Left hindlimb (tissue), 1 donor: ENCODE measurements around the gene DDX4.
A peak's percentile ranks its signal among the peaks of the same experiment; 100 is the strongest.
"Not testable (repeated sequence)": the region's sequence is repeated elsewhere in the genome, so short reads cannot be mapped to it uniquely, and the experiment has no call there.

Experiments
- DNase-seq: peaks from one replicate; pipeline ENCODE4 v3.0.0-alpha.2; 2018

The DDX4 gene

DNA sequence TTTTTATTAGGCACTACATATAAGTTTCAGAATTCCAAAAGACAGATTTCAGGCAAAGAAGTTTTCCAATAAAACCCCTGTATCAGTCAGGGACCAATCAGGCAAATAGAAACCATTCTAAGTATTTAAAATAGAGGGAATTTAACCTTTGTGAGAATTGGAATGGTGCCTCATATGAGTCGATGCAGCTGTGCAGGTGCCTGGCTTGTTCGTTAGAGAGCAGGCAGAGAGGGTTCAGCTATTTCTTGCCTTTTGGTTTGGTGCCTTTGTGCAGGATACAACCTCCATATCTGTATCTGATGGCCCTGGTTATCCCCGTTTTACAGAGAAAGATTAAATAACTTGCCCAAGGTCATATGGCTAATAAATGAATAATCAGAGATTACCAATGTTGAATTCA, 6.0 kb upstream of the DDX4 start:
- no peak for DNase-seq

DNA sequence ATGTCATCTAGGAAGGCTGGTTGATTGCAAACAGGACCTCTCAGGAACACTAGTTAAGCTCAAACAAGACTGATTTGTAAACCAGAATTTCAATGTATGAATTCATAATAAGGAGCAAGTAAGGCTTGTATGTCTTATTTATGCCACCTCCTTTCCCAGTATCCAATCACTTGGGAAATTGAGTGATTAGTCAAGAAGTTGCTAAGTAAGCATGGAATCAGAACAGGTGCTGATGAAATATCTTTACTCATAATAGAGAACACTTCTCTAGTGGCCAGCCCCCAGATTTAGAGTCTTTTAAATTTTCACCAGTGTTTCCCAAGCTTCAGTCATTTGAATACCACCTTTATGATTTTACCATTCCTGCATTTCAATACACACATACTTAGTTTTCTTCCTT, 5.3 kb upstream of the DDX4 start:
- no peak for DNase-seq

DNA sequence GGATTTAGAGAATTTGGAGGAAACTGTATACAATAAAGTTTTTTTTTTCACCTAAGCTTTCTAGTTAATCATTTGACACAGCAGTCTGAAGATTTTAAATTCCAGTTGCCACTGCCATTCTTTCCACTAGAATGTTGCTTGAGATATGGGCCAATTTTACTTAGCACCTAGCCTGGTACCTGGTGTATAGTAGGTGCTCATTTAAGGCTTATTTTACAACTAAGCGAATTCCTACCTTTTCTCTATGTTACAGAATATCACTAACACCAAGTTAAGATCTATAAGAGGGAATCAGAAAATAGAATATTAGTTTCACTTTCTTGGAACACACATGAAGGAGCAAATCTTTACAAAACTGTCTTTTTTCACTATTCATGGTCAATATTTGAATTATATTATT, 3.2 kb upstream of the DDX4 start:
- no peak for DNase-seq

DNA sequence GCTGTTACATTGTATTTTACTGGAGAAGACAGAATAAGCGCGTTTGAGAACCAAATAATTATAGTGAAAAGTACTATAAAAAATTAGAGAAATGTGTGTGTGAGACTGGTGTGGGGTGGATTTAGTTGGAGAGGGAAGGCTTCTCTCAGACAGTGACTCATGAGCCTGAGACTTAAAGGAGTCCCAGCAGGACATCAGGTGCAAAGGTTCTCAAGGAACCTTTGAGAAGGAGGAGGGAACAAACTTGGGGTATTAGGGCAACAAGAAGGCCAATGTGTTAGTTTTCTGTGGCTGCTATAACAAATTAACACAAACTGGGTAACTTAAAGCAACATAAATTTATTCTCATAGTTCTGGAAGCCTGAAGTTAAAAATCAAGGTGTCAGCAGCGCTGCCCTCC, 4.9 kb downstream of the DDX4 start:
- no peak for DNase-seq

- no peak for DNase-seq
These were observed 10.0 kb downstream of the DDX4 start for GRCh38 chr5:55747778-55748318.

- no peak for DNase-seq
These were observed 11.5 kb downstream of the DDX4 start for GRCh38 chr5:55749387-55749786.

DNA sequence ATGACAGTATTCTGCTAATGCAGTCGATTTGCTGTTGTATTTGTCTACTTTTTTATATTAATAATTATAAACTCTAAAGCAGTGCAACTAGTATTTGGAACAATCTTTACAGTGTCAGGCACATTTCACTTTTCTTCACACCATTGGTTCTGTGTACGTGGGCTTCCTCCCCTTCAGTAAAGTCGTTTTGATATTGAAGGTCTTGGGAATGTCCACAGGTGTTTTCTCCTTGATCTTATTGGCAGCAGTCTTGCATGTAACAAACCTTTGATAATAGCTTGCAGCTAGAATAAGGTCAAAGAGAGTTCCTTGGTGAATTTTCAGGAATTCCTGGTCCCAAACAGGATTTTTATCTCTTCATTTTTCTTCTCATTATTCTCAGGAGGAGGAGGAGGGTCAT, 12.2 kb downstream of the DDX4 start:
- no peak for DNase-seq

GRCh38 chr5:55750499-55750898, 12.6 kb downstream of the DDX4 start:
- no peak for DNase-seq

- DNase-seq: no peak
These were observed 20.4 kb downstream of the DDX4 start for GRCh38 chr5:55758231-55758630.

DNA sequence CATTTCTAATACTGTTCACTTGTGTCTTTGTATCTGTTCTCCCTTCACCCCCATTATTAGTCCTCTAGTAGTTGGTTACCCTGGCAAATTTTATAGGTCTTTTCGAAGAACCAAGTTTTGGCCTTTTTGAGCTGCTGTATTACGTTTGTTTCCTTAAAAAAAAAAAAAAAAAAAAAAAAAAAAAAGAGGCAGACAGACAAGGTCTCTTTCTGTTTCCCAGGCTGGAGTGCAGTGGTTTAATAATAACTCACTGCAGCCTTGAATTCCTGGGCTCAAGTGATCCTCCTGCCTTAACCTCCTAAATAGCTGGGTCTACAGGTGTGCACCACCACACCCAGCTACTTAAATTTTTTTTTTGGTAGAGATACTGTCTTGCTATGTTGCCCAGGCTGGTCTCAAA, 20.9 kb downstream of the DDX4 start:
- DNase-seq: no peak

DNA sequence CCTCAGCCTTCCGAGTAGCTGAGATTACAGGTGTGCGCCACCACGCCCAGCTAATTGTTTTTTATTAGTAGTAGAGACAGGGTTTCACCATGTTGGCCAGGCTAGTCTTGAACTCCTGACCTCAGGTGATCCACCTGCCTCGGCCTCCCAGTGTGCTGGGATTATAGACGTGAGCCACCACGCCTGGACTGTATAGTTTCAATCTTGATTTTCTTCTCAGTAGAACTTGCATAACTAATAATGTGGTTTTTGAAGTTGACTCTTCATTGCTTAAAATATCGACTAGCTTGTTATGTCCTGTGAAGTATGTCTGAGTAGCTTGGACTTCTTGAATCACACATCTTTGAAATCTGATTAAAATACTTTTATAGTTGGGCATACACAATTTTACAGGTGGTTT, 23.9 kb downstream of the DDX4 start:
- not testable (repeated sequence) for DNase-seq

- no peak for DNase-seq
These were observed 26.0 kb downstream of the DDX4 start for GRCh38 chr5:55763746-55764420.

DNA sequence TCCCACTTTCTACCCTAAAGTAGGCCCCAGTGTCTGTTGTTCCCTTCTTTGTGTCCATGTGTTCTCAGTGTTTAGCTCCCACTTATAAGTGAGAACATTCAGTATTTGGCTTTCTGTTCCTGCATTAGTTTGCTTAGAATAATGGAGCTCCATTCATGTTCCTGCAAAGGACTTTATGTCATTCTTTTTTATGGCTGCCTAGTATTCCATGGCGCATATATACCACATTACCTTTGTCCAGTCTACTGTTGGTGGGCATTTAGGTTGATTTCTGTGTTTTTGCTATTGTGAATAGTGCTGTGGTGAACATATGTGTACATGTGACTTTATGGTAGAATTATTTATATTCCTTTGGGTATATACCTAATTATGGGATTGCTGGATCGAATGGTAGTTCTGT, 30.4 kb downstream of the DDX4 start:
- no peak for DNase-seq

GRCh38 chr5:55771175-55771655, 33.4 kb downstream of the DDX4 start:
- no peak for DNase-seq

GRCh38 chr5:55773057-55773456, 35.2 kb downstream of the DDX4 start:
- no peak for DNase-seq

DNA sequence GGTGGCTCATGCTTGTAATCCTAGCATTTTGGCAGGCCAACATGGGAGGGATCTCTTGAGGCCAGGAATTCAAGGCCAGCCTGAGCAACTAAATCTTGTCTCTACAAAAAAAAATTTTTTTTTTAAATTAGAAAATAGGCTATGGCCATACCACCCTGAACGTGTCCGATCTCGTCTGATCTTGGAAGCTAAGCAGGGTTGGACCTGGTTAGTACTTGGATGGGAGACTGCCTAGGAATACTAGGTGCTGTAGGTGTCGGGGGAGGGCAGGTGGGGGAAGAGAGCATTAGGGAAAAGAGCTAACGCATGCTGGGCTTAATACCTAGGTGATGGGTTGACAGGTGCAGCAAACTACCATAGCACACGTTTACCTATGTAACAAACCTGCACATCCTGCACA, 39.5 kb downstream of the DDX4 start:
- DNase-seq: no peak

GRCh38 chr5:55800924-55801323, 63.1 kb downstream of the DDX4 start:
- DNase-seq: no peak

- not testable (repeated sequence) for DNase-seq
These were observed 71.0 kb downstream of the DDX4 start for GRCh38 chr5:55808814-55809213.

GRCh38 chr5:55815939-55816338, 78.1 kb downstream of the DDX4 start:
- not testable (repeated sequence) for DNase-seq

GRCh38 chr5:55816342-55816741, 78.5 kb downstream of the DDX4 start:
- DNase-seq: no peak

- no peak for DNase-seq
These were observed 79.2 kb downstream of the DDX4 start for GRCh38 chr5:55817030-55817429.

DNA sequence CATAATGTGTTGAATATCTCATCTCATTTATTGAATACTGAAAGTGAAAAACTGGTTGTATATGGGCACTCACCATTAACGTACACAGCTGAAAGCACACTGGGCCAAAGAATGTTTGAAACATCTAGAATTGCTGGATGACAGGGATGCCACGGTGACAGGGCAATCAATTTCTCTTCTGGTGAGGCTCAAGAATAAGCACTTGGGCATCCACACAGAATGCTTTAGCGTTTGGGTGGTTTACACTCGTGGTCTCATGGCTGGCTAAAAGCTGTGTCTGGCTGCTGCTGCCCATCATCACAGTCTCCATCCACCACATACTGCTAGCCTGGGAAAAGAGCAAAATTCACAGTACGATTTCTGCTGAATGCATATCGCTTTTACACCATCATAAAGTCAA, 82.6 kb downstream of the DDX4 start:
- DNase-seq: no peak

DNA sequence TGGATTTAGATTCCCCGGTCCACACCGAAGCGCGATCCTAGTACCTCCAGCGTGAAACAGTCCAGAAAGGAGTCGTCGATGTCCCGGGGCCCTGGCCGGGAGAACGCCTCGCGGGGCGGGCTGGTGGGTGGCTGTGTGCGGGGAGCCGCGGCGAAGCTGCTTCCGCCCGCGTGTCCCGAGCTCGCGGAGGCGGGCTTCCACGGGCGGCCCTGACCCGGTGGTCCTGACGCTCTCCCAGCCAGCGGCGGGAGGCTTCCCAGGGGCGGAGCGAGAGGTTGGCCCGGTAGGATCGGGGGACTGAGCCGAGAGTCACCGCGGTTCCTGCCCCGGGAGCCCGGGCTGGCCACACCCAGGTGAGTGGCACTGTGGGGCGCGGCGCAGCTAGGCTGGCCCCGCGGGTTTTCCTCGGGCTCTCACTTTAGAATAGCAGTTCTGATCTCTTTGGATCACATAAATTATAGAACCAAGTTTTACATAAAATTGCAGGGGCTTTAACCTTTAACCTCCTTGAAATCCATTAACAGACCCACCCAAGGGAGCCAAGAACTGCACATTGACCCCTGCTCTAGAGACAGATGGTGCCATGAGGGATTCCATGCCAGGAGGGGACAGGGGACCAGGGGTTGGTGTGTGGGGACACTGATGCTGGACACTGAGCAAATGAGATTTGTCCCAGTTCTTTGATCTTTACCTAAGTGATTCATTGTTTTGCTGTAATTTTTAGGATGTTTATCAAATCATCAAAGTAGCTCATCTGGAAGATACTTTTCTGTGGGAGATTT, 84.1 kb downstream of the DDX4 start:
- DNase-seq: peak; percentile 45

- DNase-seq: no peak
These were observed 85.4 kb downstream of the DDX4 start for GRCh38 chr5:55823151-55823796.
